BLaER1 treated with 17β-estradiol and CSF1 and Interleukin-3, amounts not matched to agents 10 nM and 100 nM (cell line): ENCODE results near the gene RERE.
"Not testable (repeated sequence)": the region's sequence is repeated elsewhere in the genome, so short reads cannot be mapped to it uniquely, and the experiment has no call there.

ENCODE experiments used
- H3K27ac ChIP-seq, 11 experiments: shearing (Covaris generic); formaldehyde crosslinking; 2 replicates each; pipeline ENCODE4 v1.8.1; 2022
- H3K27me3 ChIP-seq, 11 experiments: shearing (Covaris generic); formaldehyde crosslinking; 2 replicates each; pipeline ENCODE4 v1.8.1; 2022
- H3K36me3 ChIP-seq, 11 experiments: shearing (Covaris generic); formaldehyde crosslinking; 2 replicates each; pipeline ENCODE4 v1.8.1; 2022
- H3K4me1 ChIP-seq, 10 experiments: shearing (Covaris generic); formaldehyde crosslinking; 2 replicates each; pipeline ENCODE4 v1.8.1; 2022
- H3K4me2 ChIP-seq, 11 experiments: shearing (Covaris generic); formaldehyde crosslinking; 2 replicates each; pipeline ENCODE4 v1.8.1; 2022
- H3K4me3 ChIP-seq, 10 experiments: shearing (Covaris generic); formaldehyde crosslinking; 2 replicates each; pipeline ENCODE4 v1.8.1; 2022
- H3K9ac ChIP-seq, 11 experiments: shearing (Covaris generic); formaldehyde crosslinking; 2 replicates each; pipeline ENCODE4 v1.8.1; 2022
- H3K9me3 ChIP-seq, 11 experiments: shearing (Covaris generic); formaldehyde crosslinking; replicated peaks in 1 of 11; 2 replicates each; pipeline ENCODE4 v1.8.1; 2022
- H4K20me1 ChIP-seq, 11 experiments: shearing (Covaris generic); formaldehyde crosslinking; 2 replicates each; pipeline ENCODE4 v1.8.1; 2022
- Cebpa-rat ChIP-seq, 11 experiments: shearing (Covaris generic); IDR thresholded peaks; 2 replicates each; pipeline ENCODE4 v1.8.1; 2022

Gene RERE

DNA sequence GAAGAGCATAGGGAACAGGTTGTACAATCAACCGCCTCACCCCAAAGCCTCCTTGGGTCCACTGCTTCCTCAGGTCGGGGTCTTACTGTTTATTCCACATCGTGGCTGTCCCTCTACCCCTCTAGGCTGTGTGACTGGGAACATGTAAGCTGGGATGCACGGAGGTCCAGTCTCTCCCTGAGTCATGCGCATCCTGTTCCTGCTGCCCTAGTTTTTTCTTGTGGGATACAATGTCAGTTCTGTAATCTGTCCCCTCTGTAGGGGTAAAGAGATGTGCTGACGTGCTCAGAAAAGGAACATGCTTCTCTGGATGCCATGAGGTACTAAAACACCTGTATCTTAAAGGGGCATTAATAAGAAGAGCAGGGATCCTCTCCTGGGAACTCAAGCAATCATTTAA, 433.4 kb downstream of the RERE start:
- H3K27me3 ChIP-seq: no peaks in the 10 kb centered on the region
- H3K4me2 ChIP-seq: peak overlapping the region; percentile 41 to 84 (median 69)
- no peak overlapping the region for H3K9ac ChIP-seq
- H3K4me3 ChIP-seq: no peak overlapping the region
- H3K27ac ChIP-seq: peak overlapping the region in 2 of 11 experiments; percentile 12 to 14; a peak in 3 of 22 replicates
- TF ChIP-seq Cebpa-rat (IDR thresholded peaks at IDR 0.05): no peak
- peaks cover 81 to 98% (median 95%) of the 10 kb centered on the region in 11 experiments for H4K20me1 ChIP-seq
- peaks cover 61 to 97% (median 92%) of the 10 kb centered on the region in 10 experiments for H3K4me1 ChIP-seq
- peaks cover 0 to 7% (median 1%) of the 10 kb centered on the region in 11 experiments; a peak in 6 of 22 replicates for H3K9me3 ChIP-seq
- peaks cover 26 to 55% (median 35%) of the 10 kb centered on the region in 11 experiments; a peak in 21 of 22 replicates for H3K36me3 ChIP-seq

DNA sequence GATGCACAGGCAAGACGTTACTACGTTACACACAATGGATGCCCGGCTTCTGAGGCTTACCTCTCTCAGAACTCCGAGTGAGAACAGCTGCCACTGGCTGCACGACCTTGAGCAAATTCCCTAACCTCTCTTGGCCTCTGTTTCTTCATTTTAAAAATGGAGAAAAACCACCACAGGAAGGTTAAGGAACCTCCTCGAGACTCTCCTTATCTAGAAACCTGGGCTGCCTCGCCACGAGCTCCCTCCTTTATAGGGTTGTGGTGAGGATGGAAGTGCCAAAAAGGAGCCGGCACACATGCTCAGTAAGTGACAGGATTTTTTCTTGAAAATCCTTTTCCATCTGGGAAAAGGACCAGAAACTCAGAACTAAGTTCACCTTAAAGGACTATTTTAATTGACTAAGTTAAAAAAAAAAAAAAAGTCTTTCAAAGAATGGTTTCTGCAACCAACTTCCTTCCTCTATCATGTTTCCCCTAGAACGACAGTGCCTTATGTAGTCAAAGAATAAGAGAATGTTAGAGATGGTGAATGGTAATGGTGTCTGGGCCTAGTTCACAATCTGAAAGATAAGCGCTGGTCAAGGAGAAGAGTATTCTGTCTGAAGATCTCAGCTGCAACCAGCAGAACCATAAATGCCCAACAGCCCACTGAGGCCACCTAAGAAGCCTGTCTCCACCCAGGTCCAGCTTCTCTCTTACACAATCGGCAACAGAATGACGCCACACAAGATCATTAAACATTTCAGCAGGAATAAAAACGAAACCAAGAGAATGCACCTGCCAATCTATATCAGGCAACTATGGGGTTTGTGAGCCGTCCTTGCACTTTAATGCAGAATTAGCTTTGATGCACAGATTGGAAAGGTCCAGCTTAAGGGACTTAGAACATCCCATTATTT, 434.6 kb downstream of the RERE start:
- peaks cover 89 to 98% (median 96%) of the 10 kb centered on the region in 11 experiments for H4K20me1 ChIP-seq
- peak in 1 of 11 experiments; percentile 33; a peak in 2 of 22 replicates for TF ChIP-seq Cebpa-rat (IDR thresholded peaks at IDR 0.05)
- peak overlapping the region; percentile 59 to 86 (median 70) for H3K4me2 ChIP-seq
- H3K4me1 ChIP-seq: peaks cover 67 to 97% (median 93%) of the 10 kb centered on the region in 10 experiments
- no peaks in the 10 kb centered on the region for H3K9me3 ChIP-seq
- peak overlapping the region in 1 of 10 experiments; percentile 6; a peak in 1 of 20 replicates for H3K4me3 ChIP-seq
- H3K9ac ChIP-seq: no peak overlapping the region
- no peaks in the 10 kb centered on the region for H3K27me3 ChIP-seq
- peaks cover 22 to 59% (median 31%) of the 10 kb centered on the region in 11 experiments; a peak in 21 of 22 replicates for H3K36me3 ChIP-seq
- peak overlapping the region in 4 of 11 experiments; percentile 14 to 44 (median 19); a peak in 6 of 22 replicates for H3K27ac ChIP-seq

DNA sequence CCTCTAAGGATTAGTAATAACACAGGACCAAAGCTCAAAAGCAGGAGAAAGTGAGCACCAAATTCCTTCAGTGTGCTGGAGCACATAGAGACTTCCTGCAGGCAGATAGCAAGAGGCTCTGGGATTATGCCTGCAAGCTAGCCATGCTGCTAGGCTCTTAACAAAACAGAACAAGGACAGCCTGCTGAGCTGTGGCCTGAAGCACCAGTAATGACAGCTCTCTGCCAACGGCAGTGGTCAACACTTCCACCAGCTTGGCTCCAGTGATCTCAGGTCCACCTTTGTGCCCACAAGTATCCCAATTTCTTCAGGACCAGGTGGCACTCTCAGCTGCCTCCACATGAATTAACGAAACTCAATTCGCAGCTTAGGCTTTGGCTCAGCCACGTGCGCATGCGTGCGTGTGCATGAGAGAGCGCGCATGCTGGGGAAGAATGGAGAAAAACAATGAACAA, 435.4 kb downstream of the RERE start:
- Histone ChIP-seq H3K4me2 (peak overlapping the region; percentile 59 to 86 (median 70); a peak in 19 of 22 replicates), H3K36me3 (peaks cover 22 to 67% (median 34%) of the 10 kb centered on the region in 11 experiments; a peak in 21 of 22 replicates)

DNA sequence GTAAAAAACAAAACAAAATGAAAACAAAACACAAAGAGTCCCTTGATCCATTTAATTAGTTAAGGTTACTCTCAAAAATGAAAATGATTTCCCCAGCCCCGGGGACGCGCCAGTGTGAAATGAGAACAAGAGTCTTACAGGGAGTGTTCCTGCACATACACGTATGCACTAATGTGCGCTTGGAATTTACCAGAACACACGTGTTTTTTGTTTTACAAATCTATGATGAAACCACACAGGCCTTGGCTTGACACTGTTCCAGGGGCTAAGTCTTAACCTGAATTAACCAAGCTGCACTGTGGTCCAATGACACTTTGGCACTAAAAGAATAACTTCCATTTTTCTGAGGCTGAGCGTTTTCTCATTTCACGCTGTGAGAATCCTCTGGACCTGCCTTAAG, 435.8 kb downstream of the RERE start:
- Histone ChIP-seq H4K20me1 (peaks cover 92 to 98% (median 96%) of the 10 kb centered on the region in 11 experiments), H3K27ac (0 out of 22 replicates have a peak overlapping the region, but pooled peaks of 1 of the 11 experiments have one; percentile 44), H3K4me1 (peaks cover 67 to 88% (median 81%) of the 10 kb centered on the region in 10 experiments), H3K9ac (no peak overlapping the region), H3K4me2 (peak overlapping the region in 6 of 11 experiments; percentile 66 to 86 (median 80); a peak in 6 of 22 replicates), H3K36me3 (peaks cover 22 to 71% (median 38%) of the 10 kb centered on the region in 11 experiments; a peak in 21 of 22 replicates), H3K9me3 (peaks cover 0 to under 1% (median 0%) of the 10 kb centered on the region in 11 experiments; a peak in 1 of 22 replicates), H3K4me3 (no peak overlapping the region), H3K27me3 (no peaks in the 10 kb centered on the region)
- no peak for TF ChIP-seq Cebpa-rat (IDR thresholded peaks at IDR 0.05)

More for the DNA sequence above, 435.4 kb downstream of the RERE start:
- no peaks in the 10 kb centered on the region for H3K27me3 ChIP-seq
- no peak overlapping the region for H3K9ac ChIP-seq
- H3K4me1 ChIP-seq: peaks cover 67 to 92% (median 85%) of the 10 kb centered on the region in 10 experiments
- H3K27ac ChIP-seq: peak overlapping the region in 2 of 11 experiments; percentile 14 to 44; a peak in 2 of 22 replicates
- H3K4me3 ChIP-seq: no peak overlapping the region
- peaks cover 93 to 98% (median 96%) of the 10 kb centered on the region in 11 experiments for H4K20me1 ChIP-seq
- TF ChIP-seq Cebpa-rat (IDR thresholded peaks at IDR 0.05): no peak
- H3K9me3 ChIP-seq: no peaks in the 10 kb centered on the region

DNA sequence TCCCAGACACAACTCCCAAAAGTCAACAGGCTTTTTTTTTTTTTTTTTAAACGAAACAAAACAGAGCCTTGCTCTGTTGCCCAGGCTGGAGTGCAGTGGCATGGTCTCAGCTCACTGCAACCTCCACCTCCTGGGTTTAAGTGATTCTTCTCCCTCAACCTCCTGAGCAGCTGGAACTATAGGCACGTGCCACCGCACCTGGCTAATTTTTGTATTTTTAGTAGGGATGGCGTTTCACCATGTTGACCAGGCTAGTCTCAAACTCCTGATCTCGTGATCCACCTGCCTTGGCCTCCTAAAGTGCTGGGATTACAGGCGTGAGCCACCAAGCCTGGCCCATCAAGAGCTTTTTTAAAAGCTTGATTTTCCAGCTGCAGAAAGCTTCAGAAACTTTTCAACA, 437.1 kb downstream of the RERE start:
- peaks cover 22 to 78% (median 45%) of the 10 kb centered on the region in 11 experiments; a peak in 21 of 22 replicates for H3K36me3 ChIP-seq
- H3K27me3 ChIP-seq, H3K9ac ChIP-seq, H3K4me3 ChIP-seq: not testable (repeated sequence)
- H3K4me2 ChIP-seq: peak overlapping the region in 8 of 11 experiments; percentile 21 to 65 (median 35); a peak in 15 of 22 replicates
- H3K27ac ChIP-seq: peak overlapping the region in 1 of 11 experiments; percentile 27; a peak in 1 of 22 replicates
- H3K4me1 ChIP-seq: peaks cover 63 to 81% (median 73%) of the 10 kb centered on the region in 10 experiments
- H4K20me1 ChIP-seq: peaks cover 93 to 100% (median 98%) of the 10 kb centered on the region in 11 experiments
- peaks cover 0 to 11% (median 0%) of the 10 kb centered on the region in 11 experiments; a peak in 6 of 22 replicates for H3K9me3 ChIP-seq

DNA sequence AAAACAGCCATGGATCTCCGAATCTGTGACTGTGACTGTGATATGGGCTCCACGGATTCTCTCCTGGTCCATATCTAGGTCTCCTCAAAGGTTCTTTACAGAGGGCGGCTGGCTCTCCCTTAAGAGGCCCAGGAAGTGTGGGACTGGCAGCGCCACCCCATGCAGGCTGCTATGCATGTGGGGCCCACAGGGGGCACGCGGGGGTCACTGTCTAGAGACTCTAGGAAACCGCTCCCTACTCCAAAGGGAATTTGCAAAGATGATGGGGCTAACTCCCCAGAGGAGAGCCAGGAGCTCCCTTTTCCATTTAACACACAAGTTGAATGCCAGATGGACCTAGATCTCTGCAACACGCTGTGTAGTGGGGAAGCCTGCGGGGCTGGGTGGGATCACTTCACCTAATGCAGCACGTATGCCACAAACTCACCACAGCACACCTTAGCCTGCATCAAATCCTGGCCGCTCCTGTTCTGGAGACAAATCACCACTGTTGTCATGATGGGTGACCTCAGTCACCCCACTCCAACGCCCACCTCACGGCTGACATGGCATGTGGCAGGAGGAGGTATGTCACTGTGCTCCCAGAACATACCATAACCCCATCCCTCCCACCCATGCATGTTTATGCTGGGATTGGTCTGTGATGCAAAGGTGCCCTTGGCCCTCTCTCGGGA, 437.8 kb downstream of the RERE start:
- H3K27ac ChIP-seq: peak overlapping the region in 4 of 11 experiments; percentile 7 to 47 (median 26); a peak in 3 of 22 replicates
- peak overlapping the region; percentile 7 to 65 (median 52); a peak in 20 of 22 replicates for H3K4me2 ChIP-seq
- TF ChIP-seq Cebpa-rat (IDR thresholded peaks at IDR 0.05): no peak
- H4K20me1 ChIP-seq: peaks cover 89 to 100% (median 98%) of the 10 kb centered on the region in 11 experiments
- H3K36me3 ChIP-seq: peaks cover 19 to 71% (median 40%) of the 10 kb centered on the region in 11 experiments; a peak in 21 of 22 replicates
- H3K9ac ChIP-seq: peak overlapping the region in 2 of 11 experiments; percentile 34 to 51; a peak in 1 of 22 replicates
- H3K4me3 ChIP-seq: no peak overlapping the region
- peaks cover 60 to 75% (median 70%) of the 10 kb centered on the region in 10 experiments for H3K4me1 ChIP-seq
- no peaks in the 10 kb centered on the region for H3K27me3 ChIP-seq
- peaks cover 0 to 16% (median 0%) of the 10 kb centered on the region in 11 experiments; a peak in 6 of 22 replicates for H3K9me3 ChIP-seq

DNA sequence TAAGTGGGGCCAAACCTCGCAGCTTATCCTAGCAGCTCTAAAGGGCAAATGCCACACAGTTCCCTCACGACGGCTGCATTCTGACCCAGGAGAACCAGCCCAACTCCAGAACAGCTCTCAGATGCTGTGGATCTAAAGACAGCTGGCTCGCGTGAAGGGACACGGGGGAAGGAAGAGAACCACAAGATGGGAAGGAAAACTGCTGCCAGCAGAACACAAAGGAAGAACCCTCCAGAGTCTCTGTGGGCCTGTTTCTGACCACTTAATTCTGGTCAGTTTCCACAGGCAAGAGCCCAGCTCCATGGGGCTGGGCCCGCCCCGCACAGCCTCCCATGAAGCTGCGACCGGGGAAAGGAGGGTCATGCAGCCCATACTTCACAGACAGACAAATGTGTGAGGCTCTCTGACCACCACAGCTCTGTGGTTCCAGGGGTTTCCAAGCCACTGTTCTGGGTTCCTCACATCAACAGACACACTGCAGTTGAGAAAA, 438.4 kb downstream of the RERE start:
- H3K27me3 ChIP-seq: no peaks in the 10 kb centered on the region
- H3K9me3 ChIP-seq: peaks cover 0 to 16% (median 0%) of the 10 kb centered on the region in 11 experiments; a peak in 6 of 22 replicates
- H3K36me3 ChIP-seq: peaks cover 14 to 71% (median 37%) of the 10 kb centered on the region in 11 experiments; a peak in 21 of 22 replicates
- no peak overlapping the region for H3K4me3 ChIP-seq
- TF ChIP-seq Cebpa-rat (IDR thresholded peaks at IDR 0.05): no peak
- H3K4me1 ChIP-seq: peaks cover 60 to 75% (median 70%) of the 10 kb centered on the region in 10 experiments
- H4K20me1 ChIP-seq: peaks cover 89 to 100% (median 98%) of the 10 kb centered on the region in 11 experiments
- peak overlapping the region in 3 of 11 experiments; percentile 2 to 51 (median 34); a peak in 2 of 22 replicates for H3K9ac ChIP-seq
- H3K4me2 ChIP-seq: peak overlapping the region; percentile 7 to 65 (median 52); a peak in 20 of 22 replicates
- H3K27ac ChIP-seq: peak overlapping the region in 5 of 11 experiments; percentile 7 to 47 (median 22); a peak in 5 of 22 replicates
